ENCODE results near the gene XRCC1.

The XRCC1 gene

GRCh38 chr19:43611788-43612187 lies 36.5 kb upstream of the XRCC1 start, which contains the start of gene SRRM5:
Gene SRRM5, plus strand, starts transcription at chr19:43612088. Its CDS starts 34 bp downstream, at chr19:43612122.
- Histone ChIP-seq H3K27me3 (ENCODE audit: low read depth, low read length) (no peaks in the 10 kb centered on the region), H3K4me3 (ENCODE audit: low read length) (no peak within 1 kb of the TSS), H3K4me2 (ENCODE audit: low read length) (no peak within 1 kb of the TSS), H4K20me1 (ENCODE audit: insufficient read depth, low read length) (no peaks in the 10 kb centered on the region), H3K79me2 (ENCODE audit: low read length) (no peaks in the 10 kb centered on the region), H3K9ac (ENCODE audit: low read length) (no peak within 1 kb of the TSS), H3K9me3 (ENCODE audit: insufficient read depth, low read length) (no peaks in the 10 kb centered on the region), H3K4me1 (ENCODE audit: low read length) (no peaks in the 10 kb centered on the region), H3K36me3 (replicated peaks; ENCODE audit: low read depth, low read length) (peaks cover 11% of the 10 kb centered on the region), H3K27ac (ENCODE audit: low read length) (no peak within 1 kb of the TSS), H2AFZ (ENCODE audit: low read depth, low read length) (no peak within 1 kb of the TSS)
- TF ChIP-seq EZH2phosphoT487 (IDR thresholded peaks at IDR 0.05; ENCODE audit: low read depth) (no peak), CTCF (IDR thresholded peaks at IDR 0.05; ENCODE audit: low read depth, low read length) (no peak)

- Histone ChIP-seq H3K27ac (ENCODE audit: low read length) (no peak overlapping the region), H3K27me3 (ENCODE audit: low read depth, low read length) (no peaks in the 10 kb centered on the region), H2AFZ (ENCODE audit: low read depth, low read length) (no peak overlapping the region), H3K4me2 (ENCODE audit: low read length) (no peak overlapping the region), H3K4me1 (ENCODE audit: low read length) (no peaks in the 10 kb centered on the region), H3K9me3 (ENCODE audit: insufficient read depth, low read length) (no peaks in the 10 kb centered on the region), H4K20me1 (ENCODE audit: insufficient read depth, low read length) (no peaks in the 10 kb centered on the region), H3K36me3 (replicated peaks; ENCODE audit: low read depth, low read length) (peaks cover 14% of the 10 kb centered on the region), H3K79me2 (ENCODE audit: low read length) (no peaks in the 10 kb centered on the region), H3K9ac (ENCODE audit: low read length) (no peak overlapping the region), H3K4me3 (ENCODE audit: low read length) (no peak overlapping the region)
- TF ChIP-seq CTCF (IDR thresholded peaks at IDR 0.05; ENCODE audit: low read depth, low read length) (no peak), EZH2phosphoT487 (IDR thresholded peaks at IDR 0.05; ENCODE audit: low read depth) (no peak)
Observed at GRCh38 chr19:43610493-43610892, 35.2 kb upstream of the XRCC1 start.

- H2AFZ ChIP-seq (ENCODE audit: low read depth, low read length), result no peak overlapping the region
- no peaks in the 10 kb centered on the region for H3K4me1 ChIP-seq (ENCODE audit: low read length)
- no peaks in the 10 kb centered on the region for H3K27me3 ChIP-seq (ENCODE audit: low read depth, low read length)
- no peak overlapping the region for H3K4me3 ChIP-seq (ENCODE audit: low read length)
- peaks cover 14% of the 10 kb centered on the region for H3K36me3 ChIP-seq (replicated peaks; ENCODE audit: low read depth, low read length)
- H3K79me2 ChIP-seq (ENCODE audit: low read length), result no peaks in the 10 kb centered on the region
- H4K20me1 ChIP-seq (ENCODE audit: insufficient read depth, low read length), result no peaks in the 10 kb centered on the region
- H3K27ac ChIP-seq (ENCODE audit: low read length), result no peak overlapping the region
- H3K4me2 ChIP-seq (ENCODE audit: low read length), result no peak overlapping the region
- H3K9ac ChIP-seq (ENCODE audit: low read length), result no peak overlapping the region
- TF ChIP-seq CTCF (IDR thresholded peaks at IDR 0.05; ENCODE audit: low read depth, low read length) (no peak), EZH2phosphoT487 (IDR thresholded peaks at IDR 0.05; ENCODE audit: low read depth) (no peak)
- no peaks in the 10 kb centered on the region for H3K9me3 ChIP-seq (ENCODE audit: insufficient read depth, low read length)
Observed at GRCh38 chr19:43609872-43610271, 34.5 kb upstream of the XRCC1 start.

GRCh38 chr19:43607238-43608205 lies 32.2 kb upstream of the XRCC1 start:
- H3K27me3 ChIP-seq (ENCODE audit: low read depth, low read length), result no peaks in the 10 kb centered on the region
- TF ChIP-seq EZH2phosphoT487 (IDR thresholded peaks at IDR 0.05; ENCODE audit: low read depth) (no peak), CTCF (IDR thresholded peaks at IDR 0.05; ENCODE audit: low read depth, low read length) (no peak)
- H3K4me1 ChIP-seq (ENCODE audit: low read length), result no peaks in the 10 kb centered on the region
- H4K20me1 ChIP-seq (ENCODE audit: insufficient read depth, low read length), result no peaks in the 10 kb centered on the region
- H3K4me2 ChIP-seq (ENCODE audit: low read length), result no peak overlapping the region
- peaks cover 9% of the 10 kb centered on the region for H3K36me3 ChIP-seq (replicated peaks; ENCODE audit: low read depth, low read length)
- H2AFZ ChIP-seq (ENCODE audit: low read depth, low read length), result no peak overlapping the region
- H3K79me2 ChIP-seq (ENCODE audit: low read length), result no peaks in the 10 kb centered on the region
- no peak overlapping the region for H3K4me3 ChIP-seq (ENCODE audit: low read length)
- H3K9ac ChIP-seq (ENCODE audit: low read length), result no peak overlapping the region
- no peak overlapping the region for H3K27ac ChIP-seq (ENCODE audit: low read length)
- no peaks in the 10 kb centered on the region for H3K9me3 ChIP-seq (ENCODE audit: insufficient read depth, low read length)
